WTC11 (cell line): ENCODE measurements around the gene ANK2. TPM values are rescaled to one million over a fixed set of nuclear protein-coding genes. Genes with fewer than 3 reads are reported as not detected.

ENCODE experiments used
- ATAC-seq: fragments of 200-7000 bp; cut with Tn5 transposase; 2 replicates; pipeline ENCODE4 v1.10.0; 2021; ENCODE audit warnings: mild to moderate bottlenecking, moderate library complexity
- CTCF ChIA-PET: fragments of 300-600 bp; sonication (Branson Sonifier 250); formaldehyde crosslinking; loops from one replicate; lab custom pipeline; 2021; ENCODE audit warnings: antibody characterized with exemption; lab: Charles Lee
- POLR2A ChIA-PET: fragments of 350-600 bp; sonication (Branson Sonifier 250); formaldehyde crosslinking; loops from one replicate; lab custom pipeline; 2021; ENCODE audit warnings: antibody characterized with exemption; lab: Charles Lee
- DNase-seq: peaks from one replicate; pipeline ENCODE4 v3.0.0; 2021; ENCODE audit warnings: low spot score
- H3K27ac Mint-ChIP-seq: 2 replicates; pipeline ENCODE4 v1.8.0; 2021; ENCODE audit warnings: mixed read lengths
- H3K27me3 Mint-ChIP-seq: 2 replicates; pipeline ENCODE4 v1.8.0; 2021; ENCODE audit warnings: low read depth, mild to moderate bottlenecking, moderate library complexity, mixed read lengths
- H3K36me3 Mint-ChIP-seq: 2 replicates; pipeline ENCODE4 v1.8.0; 2021; ENCODE audit warnings: mixed read lengths
- H3K4me1 Mint-ChIP-seq: 2 replicates; pipeline ENCODE4 v1.8.0; 2022; ENCODE audit warnings: mixed read lengths
- H3K4me3 Mint-ChIP-seq: 2 replicates; pipeline ENCODE4 v1.8.0; 2021; ENCODE audit warnings: mild to moderate bottlenecking, moderate library complexity, mixed read lengths
- H3K9me3 Mint-ChIP-seq: 2 replicates; pipeline ENCODE4 v1.8.0; 2021; ENCODE audit warnings: mixed read lengths
- ATF2 ChIP-seq: sonication (generic); formaldehyde crosslinking; IDR thresholded peaks from 2 replicates; pipeline ENCODE4 v1.8.1; 2022; ENCODE audit warnings: low read depth, missing genetic modification reagents, borderline replicate concordance
- CDX4 ChIP-seq: fragments of 250-450 bp; sonication (Bioruptor Pico); IDR thresholded peaks from 2 replicates; pipeline ENCODE4 v1.9.0; 2021; ENCODE audit warnings: moderate library complexity, mild to moderate bottlenecking, inconsistent platforms, borderline replicate concordance
- E2F4 ChIP-seq: sonication (generic); formaldehyde crosslinking; IDR thresholded peaks from 2 replicates; pipeline ENCODE4 v1.8.1; 2022; ENCODE audit warnings: low read depth, mild to moderate bottlenecking, moderate library complexity, missing genetic modification reagents, borderline replicate concordance
- EMX1 ChIP-seq: fragments of 250-450 bp; sonication (Bioruptor Pico); IDR thresholded peaks from 2 replicates; pipeline ENCODE4 v1.8.0; 2021; ENCODE audit warnings: mild to moderate bottlenecking
- ESRRA ChIP-seq: sonication (generic); formaldehyde crosslinking; IDR thresholded peaks from 2 replicates; pipeline ENCODE4 v1.8.1; 2022; ENCODE audit warnings: mild to moderate bottlenecking, missing genetic modification reagents, borderline replicate concordance
- ETV6 ChIP-seq: sonication (generic); formaldehyde crosslinking; IDR thresholded peaks from 2 replicates; pipeline ENCODE4 v1.8.1; 2022; ENCODE audit warnings: mild to moderate bottlenecking, missing genetic modification reagents
- FOXK1 ChIP-seq: sonication (generic); formaldehyde crosslinking; IDR thresholded peaks from 2 replicates; pipeline ENCODE4 v1.8.0; 2022; ENCODE audit warnings: mild to moderate bottlenecking, moderate library complexity, missing genetic modification reagents
- FOXP4 ChIP-seq: sonication (generic); formaldehyde crosslinking; IDR thresholded peaks from 2 replicates; pipeline ENCODE4 v1.8.0; 2022; ENCODE audit warnings: mild to moderate bottlenecking, missing genetic modification reagents
- HMGA2 ChIP-seq: fragments of 250-450 bp; sonication (Bioruptor Pico); IDR thresholded peaks from 2 replicates; pipeline ENCODE4 v1.4.0; 2021; ENCODE audit warnings: mild to moderate bottlenecking, moderate library complexity
- IRF2 ChIP-seq: sonication (generic); formaldehyde crosslinking; IDR thresholded peaks from 2 replicates; pipeline ENCODE4 v1.8.0; 2022; ENCODE audit warnings: low read depth, missing genetic modification reagents, borderline replicate concordance
- MLX ChIP-seq: sonication (generic); formaldehyde crosslinking; IDR thresholded peaks from 2 replicates; pipeline ENCODE4 v1.8.1; 2023; ENCODE audit warnings: mild to moderate bottlenecking, missing genetic modification reagents, moderate library complexity
- NR1H2 ChIP-seq: sonication (generic); formaldehyde crosslinking; IDR thresholded peaks from 2 replicates; pipeline ENCODE4 v1.9.0; 2021; ENCODE audit warnings: mild to moderate bottlenecking, moderate library complexity, missing genetic modification reagents
- NR3C1 ChIP-seq: sonication (generic); formaldehyde crosslinking; conservative IDR thresholded peaks from 2 replicates; pipeline ENCODE4 v1.8.1; 2023; ENCODE audit warnings: low read depth, mild to moderate bottlenecking, missing genetic modification reagents
- SMAD3 ChIP-seq: sonication (generic); formaldehyde crosslinking; IDR thresholded peaks from 2 replicates; pipeline ENCODE4 v1.8.0; 2022; ENCODE audit warnings: missing genetic modification reagents, mild to moderate bottlenecking, borderline replicate concordance
- SOX15 ChIP-seq: fragments of 250-450 bp; sonication (Bioruptor Pico); IDR thresholded peaks from 2 replicates; pipeline ENCODE4 v1.9.0; 2021; ENCODE audit warnings: mild to moderate bottlenecking
- TEAD4 ChIP-seq: sonication (generic); formaldehyde crosslinking; IDR thresholded peaks from 2 replicates; pipeline ENCODE4 v1.8.0; 2022; ENCODE audit warnings: mild to moderate bottlenecking, missing genetic modification reagents
- ZBTB21 ChIP-seq: sonication (generic); formaldehyde crosslinking; IDR thresholded peaks from 2 replicates; pipeline ENCODE4 v1.8.1; 2023; ENCODE audit warnings: mild to moderate bottlenecking, missing genetic modification reagents, borderline replicate concordance
- ZNF138 ChIP-seq: sonication (generic); formaldehyde crosslinking; conservative IDR thresholded peaks from 2 replicates; pipeline ENCODE4 v1.8.1; 2022; ENCODE audit warnings: mild to moderate bottlenecking, moderate library complexity, missing genetic modification reagents
- ZNF263 ChIP-seq: sonication (generic); formaldehyde crosslinking; IDR thresholded peaks from 2 replicates; pipeline ENCODE4 v1.8.1; 2022; ENCODE audit warnings: low read depth, mild to moderate bottlenecking, moderate library complexity, missing genetic modification reagents
- ZNF281 ChIP-seq: sonication (generic); formaldehyde crosslinking; IDR thresholded peaks from 2 replicates; pipeline ENCODE4 v1.8.0; 2023; ENCODE audit warnings: mild to moderate bottlenecking, missing genetic modification reagents
- ZNF317 ChIP-seq: sonication (generic); formaldehyde crosslinking; IDR thresholded peaks from 2 replicates; pipeline ENCODE4 v1.8.1; 2023; ENCODE audit warnings: low read depth, mild to moderate bottlenecking, moderate library complexity, missing genetic modification reagents, borderline replicate concordance
- ZNF396 ChIP-seq: fragments of 250-450 bp; sonication (Bioruptor Pico); IDR thresholded peaks from 2 replicates; pipeline ENCODE4 v1.8.0; 2021; ENCODE audit warnings: mild to moderate bottlenecking, moderate library complexity, borderline replicate concordance
- ZNF512 ChIP-seq: sonication (generic); formaldehyde crosslinking; IDR thresholded peaks from 2 replicates; pipeline ENCODE4 v1.8.1; 2022; ENCODE audit warnings: missing genetic modification reagents, borderline replicate concordance
- total RNA-seq: library from RNA; stranded (reverse); gene quantifications from 3 replicates; pipeline ENCODE4 v1.2.3, GENCODE V29; 2021

ANK2 gene
- total RNA-seq, 1 experiment from 2014 or later, result 27.9 TPM

- TF ChIP-seq ZNF281, result no peak
- TF ChIP-seq EMX1 (CRISPR knock-in tag), result no peak
- no peak for TF ChIP-seq HMGA2 (CRISPR knock-in tag)
- no peak for TF ChIP-seq ZNF396 (CRISPR knock-in tag)
- TF ChIP-seq FOXP4, result no peak
- no peak for TF ChIP-seq ZNF317 (CRISPR knock-in tag)
These were observed 159.7 kb downstream of the ANK2 start (continued) for GRCh38 chr4:113209153-113209552.

GRCh38 chr4:113209652-113210320 is 160.3 kb downstream of the ANK2 start:
- Mint-ChIP-seq H3K4me1 (peaks cover 26% of the 10 kb centered on the region), H3K27ac (peak overlapping the region; percentile 61), H3K27me3 (no peaks in the 10 kb centered on the region), H3K9me3 (no peaks in the 10 kb centered on the region), H3K4me3 (no peak overlapping the region), H3K36me3 (no peaks in the 10 kb centered on the region)
- ChIA-PET POLR2A (interaction anchor here (0.6 kb wide), 1 partner anchor 161 kb away, joined by 3 read pairs; no protein-coding TSS in a partner anchor), CTCF (interaction anchor here (0.9 kb wide), 1 partner anchor 39 kb away, joined by 4 read pairs; no protein-coding TSS in a partner anchor)
- no peak for DNase-seq
- peak; percentile 70 for ATAC-seq
- TF ChIP-seq NR3C1 (CRISPR knock-in tag), result no peak
- TF ChIP-seq EMX1 (CRISPR knock-in tag), result no peak
- TF ChIP-seq FOXK1 (CRISPR knock-in tag), result no peak
- TF ChIP-seq ESRRA (CRISPR knock-in tag), result no peak
- TF ChIP-seq E2F4, result no peak
- TF ChIP-seq ATF2 (CRISPR knock-in tag), result no peak
- TF ChIP-seq SMAD3, result no peak
- no peak for TF ChIP-seq TEAD4 (CRISPR knock-in tag)
- TF ChIP-seq SOX15, result no peak
- TF ChIP-seq, all 79 proteins: peak for 0

GRCh38 chr4:113212613-113213012 is 163.2 kb downstream of the ANK2 start:
- no peak for DNase-seq
- TF ChIP-seq ZNF138 (CRISPR knock-in tag) (no peak), NR1H2 (no peak), MLX (CRISPR knock-in tag) (no peak), CDX4 (no peak), IRF2 (CRISPR knock-in tag) (no peak), ZNF396 (CRISPR knock-in tag) (no peak), ZBTB21 (CRISPR knock-in tag) (no peak), ZNF263 (no peak), ZNF512 (CRISPR knock-in tag) (no peak), ETV6 (no peak)
- TF ChIP-seq, all 79 proteins: peak for 0
- no peak for ATAC-seq
- no peaks in the 10 kb centered on the region for H3K27me3 Mint-ChIP-seq
- H3K4me3 Mint-ChIP-seq, result no peak overlapping the region
- peaks cover 26% of the 10 kb centered on the region for H3K4me1 Mint-ChIP-seq
- POLR2A ChIA-PET, result no interaction called here
- H3K36me3 Mint-ChIP-seq, result no peaks in the 10 kb centered on the region
- H3K27ac Mint-ChIP-seq, result no peak overlapping the region
- H3K9me3 Mint-ChIP-seq, result no peaks in the 10 kb centered on the region
- CTCF ChIA-PET, result interaction anchor here (1.0 kb wide), 2 partner anchors 59 to 65 kb away, joined by 3 read pairs; no protein-coding TSS in a partner anchor
